GM23338 (cell line): ENCODE data around the gene VRK1. TPM values are rescaled to one million over a fixed set of nuclear protein-coding genes. Genes with fewer than 3 reads are reported as not detected.

ENCODE experiments used
- ATAC-seq: fragments of 200-7000 bp; cut with Tn5 transposase; 3 replicates; pipeline ENCODE4 v1.9.1; 2020
- DNase-seq: peaks from one replicate; pipeline ENCODE4 v3.0.0-alpha.2; 2015; ENCODE audit warnings: low spot score
- H2AFZ ChIP-seq: fragments of 200-600 bp; sonication (generic); 2 replicates; pipeline ENCODE4 v1.8.0; 2016; ENCODE audit warnings: antibody characterized with exemption, mild to moderate bottlenecking, moderate library complexity
- H3F3A ChIP-seq: fragments of 200-600 bp; sonication (generic); replicated peaks from 2 replicates; pipeline ENCODE4 v1.8.0; 2017; ENCODE audit warnings: antibody characterized with exemption, mixed run types, low read depth
- H3K27ac ChIP-seq: fragments of 200-600 bp; sonication (generic); 2 replicates; pipeline ENCODE4 v1.6.1; 2016; ENCODE audit warnings: low read depth
- H3K27me3 ChIP-seq: fragments of 200-600 bp; sonication (generic); 2 replicates; pipeline ENCODE4 v1.8.0; 2016; ENCODE audit warnings: mild to moderate bottlenecking, mixed run types, moderate library complexity; ENCODE audit not compliant: insufficient read depth
- H3K36me3 ChIP-seq: fragments of 200-600 bp; sonication (generic); 2 replicates; pipeline ENCODE4 v1.8.0; 2016; ENCODE audit warnings: mild to moderate bottlenecking; ENCODE audit not compliant: insufficient read depth
- H3K4me1 ChIP-seq: fragments of 200-600 bp; sonication (generic); 2 replicates; pipeline ENCODE4 v1.8.0; 2016; ENCODE audit warnings: mild to moderate bottlenecking, moderate library complexity; ENCODE audit not compliant: insufficient read depth
- H3K4me2 ChIP-seq: fragments of 200-600 bp; sonication (generic); 2 replicates; pipeline ENCODE4 v1.7.1; 2017; ENCODE audit warnings: mixed run types
- H3K4me3 ChIP-seq: fragments of 200-600 bp; sonication (generic); 2 replicates; pipeline ENCODE4 v1.6.1; 2016; ENCODE audit warnings: mixed run types
- H3K79me2 ChIP-seq: fragments of 200-600 bp; sonication (generic); replicated peaks from 2 replicates; pipeline ENCODE4 v1.8.0; 2017; ENCODE audit warnings: mild to moderate bottlenecking; ENCODE audit not compliant: insufficient read depth
- H3K9me2 ChIP-seq: fragments of 200-600 bp; sonication (generic); 2 replicates; pipeline ENCODE4 v1.8.0; 2017; ENCODE audit not compliant: insufficient read depth
- H4K20me1 ChIP-seq: fragments of 200-600 bp; sonication (generic); replicated peaks from 2 replicates; pipeline ENCODE4 v1.8.0; 2017; ENCODE audit warnings: mild to moderate bottlenecking; ENCODE audit not compliant: insufficient read depth
- H3K27ac Mint-ChIP-seq: 2 replicates; pipeline ENCODE4 v1.8.0; 2020; ENCODE audit warnings: inconsistent platforms, mild to moderate bottlenecking, moderate library complexity, mixed read lengths
- H3K27me3 Mint-ChIP-seq: 3 replicates; pipeline ENCODE4 v1.8.0; 2022; ENCODE audit warnings: low read depth, mild to moderate bottlenecking, moderate library complexity, mixed read lengths, inconsistent platforms; ENCODE audit not compliant: insufficient read depth, poor library complexity
- H3K36me3 Mint-ChIP-seq: 3 replicates; pipeline ENCODE4 v1.8.0; 2021; ENCODE audit warnings: low read depth, mild to moderate bottlenecking, inconsistent platforms, moderate library complexity, mixed read lengths
- H3K4me1 Mint-ChIP-seq: 3 replicates; pipeline ENCODE4 v1.8.0; 2020; ENCODE audit warnings: mild to moderate bottlenecking, inconsistent platforms, mixed read lengths
- H3K4me3 Mint-ChIP-seq: 3 replicates; pipeline ENCODE4 v1.8.0; 2021; ENCODE audit warnings: moderate library complexity, mild to moderate bottlenecking, inconsistent platforms, mixed read lengths
- H3K9me3 Mint-ChIP-seq: 3 replicates; pipeline ENCODE4 v1.8.0; 2020; ENCODE audit warnings: moderate library complexity, mild to moderate bottlenecking, inconsistent platforms, mixed read lengths
- CREB1 ChIP-seq: fragments of 250-450 bp; sonication (Bioruptor Pico); IDR thresholded peaks from 2 replicates; pipeline ENCODE4 v1.5.0; 2020; ENCODE audit warnings: low read depth, mild to moderate bottlenecking, moderate library complexity
- EZH2 ChIP-seq: fragments of 200-600 bp; sonication (generic); IDR thresholded peaks from one replicate; pipeline ENCODE4 v1.8.0; 2017; ENCODE audit warnings: antibody characterized with exemption, mild to moderate bottlenecking, low read depth; ENCODE audit not compliant: unreplicated experiment
- EZH2phosphoT487 ChIP-seq: fragments of 200-600 bp; sonication (generic); IDR thresholded peaks from one replicate; pipeline ENCODE4 v1.8.1; 2018; ENCODE audit warnings: antibody characterized with exemption; ENCODE audit not compliant: unreplicated experiment
- JUNB ChIP-seq: IDR thresholded peaks from one replicate; pipeline ENCODE4 v1.6.1; 2016; ENCODE audit warnings: antibody characterized with exemption; ENCODE audit not compliant: unreplicated experiment
- NANOG ChIP-seq: IDR thresholded peaks from 2 replicates; pipeline ENCODE4 v1.6.1; 2016; ENCODE audit warnings: antibody characterized with exemption, borderline replicate concordance
- POLR2AphosphoS5 ChIP-seq: IDR thresholded peaks from 2 replicates; pipeline ENCODE4 v1.6.1; 2016; ENCODE audit warnings: antibody characterized with exemption, low read depth
- STAT1 ChIP-seq: IDR thresholded peaks from one replicate; pipeline ENCODE4 v1.6.1; 2016; ENCODE audit warnings: antibody characterized with exemption; ENCODE audit not compliant: unreplicated experiment
- ZNF114 ChIP-seq: fragments of 250-450 bp; sonication (Bioruptor Pico); IDR thresholded peaks from 2 replicates; pipeline ENCODE4 v1.5.0; 2020; ENCODE audit warnings: mild to moderate bottlenecking, moderate library complexity
- ZNF331 ChIP-seq: fragments of 250-450 bp; sonication (Bioruptor Pico); IDR thresholded peaks from 2 replicates; pipeline ENCODE4 v1.5.0; 2020; ENCODE audit warnings: low read depth, mild to moderate bottlenecking, moderate library complexity
- polyA plus RNA-seq: library from polyadenylated mRNA; unstranded; fragments of >200 nt; fragmentation: Nextera tagmentation; extraction: Ambion mirVana; gene quantifications from 2 replicates; pipeline ENCODE4 v1.2.1, GENCODE V29; 2016
- total RNA-seq: library from RNA; depleted of rRNA; stranded (reverse); fragments of >200 nt; shearing (Covaris generic); gene quantifications from 2 replicates; pipeline ENCODE4 v1.2.3, GENCODE V29; 2014
- TF ChIP-seq, protein P1 (sequence below): IDR thresholded peaks from 2 replicates; pipeline ENCODE4 v1.6.1; 2016; ENCODE audit warnings: antibody characterized with exemption
- TF ChIP-seq, protein P2 (sequence below), 2 experiments: fragments of 200-600 bp in 1 of 2; sonication (generic) in 1 of 2; conservative IDR thresholded peaks; 2 replicates each; pipeline versions ENCODE4 v1.5.1 to v1.6.1; 2016 to 2017; ENCODE audit warnings: antibody characterized with exemption in 2 of 2, low read depth in 2 of 2, mild to moderate bottlenecking in 2 of 2, moderate library complexity in 1 of 2
- TF ChIP-seq, protein P3 (sequence below): fragments of 250-450 bp; sonication (Bioruptor Pico); IDR thresholded peaks from 2 replicates; pipeline ENCODE4 v1.5.0; 2020; ENCODE audit warnings: mild to moderate bottlenecking, moderate library complexity
- TF ChIP-seq, protein P4 (sequence below): IDR thresholded peaks from one replicate; pipeline ENCODE4 v1.6.1; 2018; ENCODE audit warnings: antibody characterized with exemption; ENCODE audit not compliant: unreplicated experiment

VRK1 gene
- total and polyA plus RNA-seq, 2 experiments from 2014 or later = 83.8 to 119 TPM

DNA sequence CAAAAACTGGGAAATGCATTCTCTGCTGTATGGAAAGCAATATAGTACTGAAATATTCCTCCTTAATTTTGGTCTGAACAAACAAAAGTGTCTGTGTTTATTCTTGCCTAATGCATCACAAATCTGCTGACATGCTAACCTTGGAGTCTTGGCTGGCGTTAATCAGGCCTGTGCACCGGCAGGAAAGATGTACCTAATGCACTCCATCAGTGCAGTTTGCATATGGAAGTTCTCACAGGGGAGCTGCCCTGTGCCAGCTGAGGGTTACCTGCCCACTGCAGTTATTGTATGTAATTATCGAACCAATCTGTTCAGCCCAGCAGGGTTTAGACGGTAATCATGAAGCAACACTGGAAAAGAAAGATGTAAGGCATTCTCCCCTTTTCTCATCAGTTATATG is 76.9 kb downstream of the VRK1 start:
- Histone ChIP-seq H3K27me3 (no peaks in the 10 kb centered on the region), H3K36me3 (peaks cover 5% of the 10 kb centered on the region), H3K27ac (no peak overlapping the region), H3K4me1 (no peaks in the 10 kb centered on the region), H2AFZ (no peak overlapping the region), H3F3A (no peaks in the 10 kb centered on the region), H3K79me2 (no peaks in the 10 kb centered on the region; the same call in 1 of the 2 replicates), H3K9me2 (no peaks in the 10 kb centered on the region), H3K4me3 (no peak overlapping the region), H3K4me2 (no peak overlapping the region), H4K20me1 (no peaks in the 10 kb centered on the region)
- Mint-ChIP-seq H3K27ac (no peak overlapping the region), H3K36me3 (peaks cover 7% of the 10 kb centered on the region; the same call in 2 of the 3 replicates), H3K4me1 (no peaks in the 10 kb centered on the region), H3K27me3 (no peaks in the 10 kb centered on the region), H3K9me3 (no peaks in the 10 kb centered on the region), H3K4me3 (no peak overlapping the region)
- DNase-seq (no peak), ATAC-seq (no peak)
- TF ChIP-seq CREB1 (CRISPR knock-in tag) (no peak), ZNF331 (CRISPR knock-in tag) (no peak), JUNB (no peak), EZH2phosphoT487 (no peak), POLR2AphosphoS5 (no peak), ZNF114 (CRISPR knock-in tag) (no peak), EZH2 (no peak), STAT1 (no peak), NANOG (no peak)
- TF ChIP-seq, protein P1, sequence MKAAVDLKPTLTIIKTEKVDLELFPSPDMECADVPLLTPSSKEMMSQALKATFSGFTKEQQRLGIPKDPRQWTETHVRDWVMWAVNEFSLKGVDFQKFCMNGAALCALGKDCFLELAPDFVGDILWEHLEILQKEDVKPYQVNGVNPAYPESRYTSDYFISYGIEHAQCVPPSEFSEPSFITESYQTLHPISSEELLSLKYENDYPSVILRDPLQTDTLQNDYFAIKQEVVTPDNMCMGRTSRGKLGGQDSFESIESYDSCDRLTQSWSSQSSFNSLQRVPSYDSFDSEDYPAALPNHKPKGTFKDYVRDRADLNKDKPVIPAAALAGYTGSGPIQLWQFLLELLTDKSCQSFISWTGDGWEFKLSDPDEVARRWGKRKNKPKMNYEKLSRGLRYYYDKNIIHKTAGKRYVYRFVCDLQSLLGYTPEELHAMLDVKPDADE = no peak
- TF ChIP-seq, protein P2, sequence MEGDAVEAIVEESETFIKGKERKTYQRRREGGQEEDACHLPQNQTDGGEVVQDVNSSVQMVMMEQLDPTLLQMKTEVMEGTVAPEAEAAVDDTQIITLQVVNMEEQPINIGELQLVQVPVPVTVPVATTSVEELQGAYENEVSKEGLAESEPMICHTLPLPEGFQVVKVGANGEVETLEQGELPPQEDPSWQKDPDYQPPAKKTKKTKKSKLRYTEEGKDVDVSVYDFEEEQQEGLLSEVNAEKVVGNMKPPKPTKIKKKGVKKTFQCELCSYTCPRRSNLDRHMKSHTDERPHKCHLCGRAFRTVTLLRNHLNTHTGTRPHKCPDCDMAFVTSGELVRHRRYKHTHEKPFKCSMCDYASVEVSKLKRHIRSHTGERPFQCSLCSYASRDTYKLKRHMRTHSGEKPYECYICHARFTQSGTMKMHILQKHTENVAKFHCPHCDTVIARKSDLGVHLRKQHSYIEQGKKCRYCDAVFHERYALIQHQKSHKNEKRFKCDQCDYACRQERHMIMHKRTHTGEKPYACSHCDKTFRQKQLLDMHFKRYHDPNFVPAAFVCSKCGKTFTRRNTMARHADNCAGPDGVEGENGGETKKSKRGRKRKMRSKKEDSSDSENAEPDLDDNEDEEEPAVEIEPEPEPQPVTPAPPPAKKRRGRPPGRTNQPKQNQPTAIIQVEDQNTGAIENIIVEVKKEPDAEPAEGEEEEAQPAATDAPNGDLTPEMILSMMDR (conservative IDR thresholded peaks at IDR 0.05; ENCODE audit: low read depth in 2 of 2) = no peak
- TF ChIP-seq, protein P3, sequence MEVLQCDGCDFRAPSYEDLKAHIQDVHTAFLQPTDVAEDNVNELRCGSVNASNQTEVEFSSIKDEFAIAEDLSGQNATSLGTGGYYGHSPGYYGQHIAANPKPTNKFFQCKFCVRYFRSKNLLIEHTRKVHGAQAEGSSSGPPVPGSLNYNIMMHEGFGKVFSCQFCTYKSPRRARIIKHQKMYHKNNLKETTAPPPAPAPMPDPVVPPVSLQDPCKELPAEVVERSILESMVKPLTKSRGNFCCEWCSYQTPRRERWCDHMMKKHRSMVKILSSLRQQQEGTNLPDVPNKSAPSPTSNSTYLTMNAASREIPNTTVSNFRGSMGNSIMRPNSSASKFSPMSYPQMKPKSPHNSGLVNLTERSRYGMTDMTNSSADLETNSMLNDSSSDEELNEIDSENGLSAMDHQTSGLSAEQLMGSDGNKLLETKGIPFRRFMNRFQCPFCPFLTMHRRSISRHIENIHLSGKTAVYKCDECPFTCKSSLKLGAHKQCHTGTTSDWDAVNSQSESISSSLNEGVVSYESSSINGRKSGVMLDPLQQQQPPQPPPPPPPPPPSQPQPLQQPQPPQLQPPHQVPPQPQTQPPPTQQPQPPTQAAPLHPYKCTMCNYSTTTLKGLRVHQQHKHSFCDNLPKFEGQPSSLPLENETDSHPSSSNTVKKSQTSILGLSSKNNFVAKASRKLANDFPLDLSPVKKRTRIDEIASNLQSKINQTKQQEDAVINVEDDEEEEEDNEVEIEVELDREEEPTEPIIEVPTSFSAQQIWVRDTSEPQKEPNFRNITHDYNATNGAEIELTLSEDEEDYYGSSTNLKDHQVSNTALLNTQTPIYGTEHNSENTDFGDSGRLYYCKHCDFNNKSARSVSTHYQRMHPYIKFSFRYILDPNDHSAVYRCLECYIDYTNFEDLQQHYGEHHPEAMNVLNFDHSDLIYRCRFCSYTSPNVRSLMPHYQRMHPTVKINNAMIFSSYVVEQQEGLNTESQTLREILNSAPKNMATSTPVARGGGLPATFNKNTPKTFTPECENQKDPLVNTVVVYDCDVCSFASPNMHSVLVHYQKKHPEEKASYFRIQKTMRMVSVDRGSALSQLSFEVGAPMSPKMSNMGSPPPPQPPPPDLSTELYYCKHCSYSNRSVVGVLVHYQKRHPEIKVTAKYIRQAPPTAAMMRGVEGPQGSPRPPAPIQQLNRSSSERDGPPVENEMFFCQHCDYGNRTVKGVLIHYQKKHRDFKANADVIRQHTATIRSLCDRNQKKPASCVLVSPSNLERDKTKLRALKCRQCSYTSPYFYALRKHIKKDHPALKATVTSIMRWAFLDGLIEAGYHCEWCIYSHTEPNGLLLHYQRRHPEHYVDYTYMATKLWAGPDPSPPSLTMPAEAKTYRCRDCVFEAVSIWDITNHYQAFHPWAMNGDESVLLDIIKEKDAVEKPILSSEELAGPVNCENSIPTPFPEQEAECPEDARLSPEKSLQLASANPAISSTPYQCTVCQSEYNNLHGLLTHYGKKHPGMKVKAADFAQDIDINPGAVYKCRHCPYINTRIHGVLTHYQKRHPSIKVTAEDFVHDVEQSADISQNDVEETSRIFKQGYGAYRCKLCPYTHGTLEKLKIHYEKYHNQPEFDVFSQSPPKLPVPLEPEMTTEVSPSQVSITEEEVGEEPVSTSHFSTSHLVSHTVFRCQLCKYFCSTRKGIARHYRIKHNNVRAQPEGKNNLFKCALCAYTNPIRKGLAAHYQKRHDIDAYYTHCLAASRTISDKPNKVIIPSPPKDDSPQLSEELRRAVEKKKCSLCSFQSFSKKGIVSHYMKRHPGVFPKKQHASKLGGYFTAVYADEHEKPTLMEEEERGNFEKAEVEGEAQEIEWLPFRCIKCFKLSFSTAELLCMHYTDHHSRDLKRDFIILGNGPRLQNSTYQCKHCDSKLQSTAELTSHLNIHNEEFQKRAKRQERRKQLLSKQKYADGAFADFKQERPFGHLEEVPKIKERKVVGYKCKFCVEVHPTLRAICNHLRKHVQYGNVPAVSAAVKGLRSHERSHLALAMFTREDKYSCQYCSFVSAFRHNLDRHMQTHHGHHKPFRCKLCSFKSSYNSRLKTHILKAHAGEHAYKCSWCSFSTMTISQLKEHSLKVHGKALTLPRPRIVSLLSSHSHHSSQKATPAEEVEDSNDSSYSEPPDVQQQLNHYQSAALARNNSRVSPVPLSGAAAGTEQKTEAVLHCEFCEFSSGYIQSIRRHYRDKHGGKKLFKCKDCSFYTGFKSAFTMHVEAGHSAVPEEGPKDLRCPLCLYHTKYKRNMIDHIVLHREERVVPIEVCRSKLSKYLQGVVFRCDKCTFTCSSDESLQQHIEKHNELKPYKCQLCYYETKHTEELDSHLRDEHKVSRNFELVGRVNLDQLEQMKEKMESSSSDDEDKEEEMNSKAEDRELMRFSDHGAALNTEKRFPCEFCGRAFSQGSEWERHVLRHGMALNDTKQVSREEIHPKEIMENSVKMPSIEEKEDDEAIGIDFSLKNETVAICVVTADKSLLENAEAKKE (CRISPR knock-in tag) = no peak
- TF ChIP-seq, protein P4, sequence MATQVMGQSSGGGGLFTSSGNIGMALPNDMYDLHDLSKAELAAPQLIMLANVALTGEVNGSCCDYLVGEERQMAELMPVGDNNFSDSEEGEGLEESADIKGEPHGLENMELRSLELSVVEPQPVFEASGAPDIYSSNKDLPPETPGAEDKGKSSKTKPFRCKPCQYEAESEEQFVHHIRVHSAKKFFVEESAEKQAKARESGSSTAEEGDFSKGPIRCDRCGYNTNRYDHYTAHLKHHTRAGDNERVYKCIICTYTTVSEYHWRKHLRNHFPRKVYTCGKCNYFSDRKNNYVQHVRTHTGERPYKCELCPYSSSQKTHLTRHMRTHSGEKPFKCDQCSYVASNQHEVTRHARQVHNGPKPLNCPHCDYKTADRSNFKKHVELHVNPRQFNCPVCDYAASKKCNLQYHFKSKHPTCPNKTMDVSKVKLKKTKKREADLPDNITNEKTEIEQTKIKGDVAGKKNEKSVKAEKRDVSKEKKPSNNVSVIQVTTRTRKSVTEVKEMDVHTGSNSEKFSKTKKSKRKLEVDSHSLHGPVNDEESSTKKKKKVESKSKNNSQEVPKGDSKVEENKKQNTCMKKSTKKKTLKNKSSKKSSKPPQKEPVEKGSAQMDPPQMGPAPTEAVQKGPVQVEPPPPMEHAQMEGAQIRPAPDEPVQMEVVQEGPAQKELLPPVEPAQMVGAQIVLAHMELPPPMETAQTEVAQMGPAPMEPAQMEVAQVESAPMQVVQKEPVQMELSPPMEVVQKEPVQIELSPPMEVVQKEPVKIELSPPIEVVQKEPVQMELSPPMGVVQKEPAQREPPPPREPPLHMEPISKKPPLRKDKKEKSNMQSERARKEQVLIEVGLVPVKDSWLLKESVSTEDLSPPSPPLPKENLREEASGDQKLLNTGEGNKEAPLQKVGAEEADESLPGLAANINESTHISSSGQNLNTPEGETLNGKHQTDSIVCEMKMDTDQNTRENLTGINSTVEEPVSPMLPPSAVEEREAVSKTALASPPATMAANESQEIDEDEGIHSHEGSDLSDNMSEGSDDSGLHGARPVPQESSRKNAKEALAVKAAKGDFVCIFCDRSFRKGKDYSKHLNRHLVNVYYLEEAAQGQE = no peak
